ENCODE data around the gene OTUD6A.

- TF ChIP-seq CTCF (IDR thresholded peaks at IDR 0.05) (no peak), POLR2A (IDR thresholded peaks at IDR 0.05) (no peak)
These were observed 26.5 kb downstream of the OTUD6A start for GRCh38 chrX:70088751-70089150.

Data from uterus (tissue), 2 donors.